Stimulated activated CD4-positive, alpha-beta T cell treated with anti-CD3 and anti-CD28 coated beads, Interleukin-1b, Interleukin-23, amount 100 ng/mL, for 4 hours (primary cell): Measurements from ENCODE around the gene SPAG9.
"Not testable (repeated sequence)": the region's sequence is repeated elsewhere in the genome, so short reads cannot be mapped to it uniquely, and the experiment has no call there.

Experiments
- DNase-seq, 2 donors: peaks; one replicate each; pipeline ENCODE4 v3.0.0-alpha.2; 2020; ENCODE audit warnings: low read depth in 2 of 2

The SPAG9 gene

GRCh38 chr17:51142597-51142996, 21.9 kb upstream of the SPAG9 start:
- DNase-seq, result no peak

- DNase-seq, result no peak
Measured at GRCh38 chr17:51135956-51136355, 15.3 kb upstream of the SPAG9 start.

GRCh38 chr17:51133365-51133764, 12.7 kb upstream of the SPAG9 start:
- no peak for DNase-seq

GRCh38 chr17:51132964-51133319, 12.3 kb upstream of the SPAG9 start:
- DNase-seq, result no peak

GRCh38 chr17:51128076-51128475, 7.4 kb upstream of the SPAG9 start:
- DNase-seq, result no peak

- DNase-seq, result no peak
Measured at GRCh38 chr17:51124640-51125503, 4.2 kb upstream of the SPAG9 start.

- DNase-seq, result not testable (repeated sequence)
Measured at GRCh38 chr17:51122473-51123115, 1.9 kb upstream of the SPAG9 start.

- peak; percentile 78 to 84 for DNase-seq
Measured at GRCh38 chr17:51121620-51122472, 1.2 kb upstream of the SPAG9 start.

- DNase-seq, result peak; percentile 15 to 38
Measured at GRCh38 chr17:51120357-51120738, 320 bp downstream of the SPAG9 start.

GRCh38 chr17:51119415-51120356, 982 bp downstream of the SPAG9 start:
- peak in 1 of 2 donors; percentile 15 for DNase-seq

GRCh38 chr17:51118330-51119195, 2.1 kb downstream of the SPAG9 start:
- DNase-seq, result no peak

GRCh38 chr17:51115179-51115578, 5.5 kb downstream of the SPAG9 start:
- DNase-seq, result no peak

GRCh38 chr17:51112303-51113222, 8.1 kb downstream of the SPAG9 start:
- DNase-seq, result not testable (repeated sequence)

- DNase-seq, result no peak
Measured at GRCh38 chr17:51107778-51108177, 12.9 kb downstream of the SPAG9 start.

GRCh38 chr17:51103451-51103850, 17.2 kb downstream of the SPAG9 start:
- no peak for DNase-seq

- no peak for DNase-seq
Measured at GRCh38 chr17:51103050-51103449, 17.6 kb downstream of the SPAG9 start.

GRCh38 chr17:51097708-51098446, 22.8 kb downstream of the SPAG9 start:
- no peak for DNase-seq

GRCh38 chr17:51091635-51092034, 29.0 kb downstream of the SPAG9 start:
- DNase-seq, result no peak
